Endothelial cell of umbilical vein (primary cell): Measurements from ENCODE around the gene ING1. TPM values are rescaled to one million over a fixed set of nuclear protein-coding genes. Genes with fewer than 3 reads are reported as not detected.

Source experiments
- BruUV-seq: library from RNA; stranded (reverse); fragments of 400-500 nt; replicated peaks from 2 replicates; lab custom pipeline; 2021; lab: Mats Ljungman, UMichigan
- CTCF ChIA-PET: fragments of 300-600, 350-600 bp; sonication (Branson Sonifier 250); formaldehyde crosslinking; loops from one replicate; lab custom pipeline; 2021; ENCODE audit warnings: antibody characterized with exemption, inconsistent platforms; lab: Charles Lee
- POLR2A ChIA-PET: fragments of 300-600, 350-600 bp; sonication (Branson Sonifier 250); formaldehyde crosslinking; loops from one replicate; lab custom pipeline; 2021; ENCODE audit warnings: antibody characterized with exemption, inconsistent platforms; lab: Charles Lee
- DNase-seq: peaks from one replicate; pipeline ENCODE4 v3.0.0-alpha.2; 2011; ENCODE audit warnings: low read depth, low spot score
- FAIRE-seq: peaks from 2 replicates; lab custom pipeline; 2011; peaks lifted over from hg19 to GRCh38; lab: Jason Lieb, UNC
- H2AFZ ChIP-seq: 2 replicates; pipeline ENCODE4 v1.6.0; 2012; ENCODE audit warnings: low read depth, low read length, control low read depth, inconsistent platforms
- H3K27ac ChIP-seq: 2 replicates; pipeline ENCODE4 v1.5.1; 2011; ENCODE audit warnings: low read depth, mild to moderate bottlenecking, control low read depth, low read length, moderate library complexity; ENCODE audit not compliant: insufficient read depth
- H3K27me3 ChIP-seq, 2 experiments: 2 replicates each; pipeline versions ENCODE4 v1.6.0 to v1.6.1; 2011; ENCODE audit warnings: low read length in 2 of 2, mixed read lengths in 1 of 2; ENCODE audit not compliant: control insufficient read depth in 2 of 2, insufficient read depth in 2 of 2
- H3K36me3 ChIP-seq, 2 experiments: 2 replicates in 1 of 2; 3 replicates in 1 of 2; pipeline ENCODE4 v1.5.1; 2011; ENCODE audit warnings: low read length in 2 of 2, mild to moderate bottlenecking in 1 of 2, moderate library complexity in 1 of 2; ENCODE audit not compliant: control insufficient read depth in 2 of 2, insufficient read depth in 2 of 2; ENCODE audit errors: extremely low read depth in 1 of 2
- H3K4me1 ChIP-seq: 3 replicates; pipeline ENCODE4 v1.5.1; 2011; ENCODE audit warnings: mild to moderate bottlenecking, low read length; ENCODE audit not compliant: control insufficient read depth, insufficient read depth; ENCODE audit errors: extremely low read depth
- H3K4me2 ChIP-seq: 2 replicates; pipeline ENCODE4 v1.6.1; 2011; ENCODE audit warnings: low read length, control low read depth, mixed read lengths; ENCODE audit not compliant: insufficient read depth
- H3K4me3 ChIP-seq, 3 experiments: fragments of 200-600 bp in 1 of 3; sonication (generic), shearing (Covaris generic) in 1 of 3; replicated peaks in 1 of 3; 2 replicates each; pipeline ENCODE4 v1.5.1; 2011 to 2016; ENCODE audit warnings: control low read depth in 3 of 3, low read length in 3 of 3, mild to moderate bottlenecking in 2 of 3, inconsistent platforms in 1 of 3, low read depth in 1 of 3, moderate library complexity in 1 of 3; ENCODE audit not compliant: insufficient read depth in 1 of 3
- H3K79me2 ChIP-seq: 2 replicates; pipeline ENCODE4 v1.6.0; 2012; ENCODE audit warnings: low read length, inconsistent platforms; ENCODE audit not compliant: control insufficient read depth, insufficient read depth
- H3K9ac ChIP-seq: replicated peaks from 2 replicates; pipeline ENCODE3; 2011; ENCODE audit warnings: low read length, control low read depth; ENCODE audit not compliant: insufficient read depth; ENCODE audit errors: extremely low read depth
- H3K9me1 ChIP-seq: replicated peaks from 3 replicates; pipeline ENCODE4 v1.6.0; 2011; ENCODE audit warnings: mild to moderate bottlenecking, low read length; ENCODE audit not compliant: control insufficient read depth, insufficient read depth; ENCODE audit errors: extremely low read depth
- H3K9me3 ChIP-seq: replicated peaks from 2 replicates; pipeline ENCODE4 v1.5.1; 2012; ENCODE audit warnings: low read length, inconsistent platforms; ENCODE audit not compliant: control insufficient read depth, insufficient read depth
- H4K20me1 ChIP-seq: replicated peaks from 2 replicates; pipeline ENCODE3; 2011; ENCODE audit warnings: mild to moderate bottlenecking, low read length; ENCODE audit not compliant: control insufficient read depth, insufficient read depth; ENCODE audit errors: extremely low read depth
- CTCF ChIP-seq, 2 donors: IDR thresholded peaks; 1 replicate in 1 of 2; 2 replicates in 1 of 2; pipeline ENCODE4 v1.5.1; 2011; ENCODE audit warnings: low read length in 2 of 2, mild to moderate bottlenecking in 2 of 2, moderate library complexity in 2 of 2, control low read depth in 1 of 2, inconsistent platforms in 1 of 2, low read depth in 1 of 2; ENCODE audit not compliant: insufficient read depth in 1 of 2; ENCODE audit errors: extremely low read depth in 1 of 2
- EZH2 ChIP-seq: IDR thresholded peaks from 2 replicates; pipeline ENCODE4 v1.6.1; 2012; ENCODE audit warnings: borderline replicate concordance, low read depth, mild to moderate bottlenecking, moderate library complexity, low read length, inconsistent platforms; ENCODE audit not compliant: severe bottlenecking
- FOS ChIP-seq: IDR thresholded peaks from 2 replicates; pipeline ENCODE4 v1.6.1; 2011; ENCODE audit warnings: mild to moderate bottlenecking, low read length, moderate library complexity, borderline replicate concordance; ENCODE audit not compliant: insufficient read depth
- GATA2 ChIP-seq: IDR thresholded peaks from 2 replicates; pipeline ENCODE4 v1.7.0; 2011; ENCODE audit warnings: low read depth, mild to moderate bottlenecking, moderate library complexity, mixed read lengths, low read length; ENCODE audit not compliant: insufficient read length, insufficient read depth
- JUN ChIP-seq: IDR thresholded peaks from 2 replicates; pipeline ENCODE4 v1.6.1; 2011; ENCODE audit warnings: borderline replicate concordance, low read depth; ENCODE audit not compliant: insufficient read length, insufficient read depth
- MAX ChIP-seq: IDR thresholded peaks from 2 replicates; pipeline ENCODE4 v1.6.1; 2011; ENCODE audit not compliant: insufficient read depth, insufficient read length
- MYC ChIP-seq: IDR thresholded peaks from one replicate; pipeline ENCODE4 v1.6.1; 2011; ENCODE audit warnings: mild to moderate bottlenecking, low read depth, low read length
- POLR2A ChIP-seq: IDR thresholded peaks from 2 replicates; pipeline ENCODE4 v1.6.1; 2012; ENCODE audit warnings: low read depth, mild to moderate bottlenecking, control low read depth, low read length
- POLR2AphosphoS5 ChIP-seq: IDR thresholded peaks from 2 replicates; pipeline ENCODE4 v1.6.1; 2012; ENCODE audit warnings: low read depth, mild to moderate bottlenecking, control low read depth, low read length, moderate library complexity; ENCODE audit not compliant: insufficient read depth
- dilution Hi-C: fragments of 300-500 bp; cut with MboI; formaldehyde crosslinking; loops from one replicate; pipeline ENCODE4 v1.15.0; 2019; ENCODE audit warnings: low sequenced_read_pairs; ENCODE audit not compliant: extremely low pct_ligation_motif_present
- intact Hi-C: fragments of 100-400 bp; cut with micrococcal nuclease; formaldehyde crosslinking; loops from one replicate; pipeline ENCODE4 v1.10.0; 2022
- polyA plus RNA-seq, 4 experiments: library from polyadenylated mRNA; depleted of rRNA in 3 of 4; stranded (reverse) in 3 of 4; unstranded in 1 of 4; fragments of >200 nt; gene quantifications; 2 replicates each; pipeline versions ENCODE4 v1.2.1 to v1.2.3, GENCODE V29; 2011 to 2012; ENCODE audit warnings: missing spikeins in 1 of 4
- total RNA-seq: library from RNA; stranded (reverse); gene quantifications from 2 replicates; pipeline ENCODE4 v1.2.3, GENCODE V29; 2021

Gene ING1
- total and polyA plus RNA-seq, 2 donors (not counting 3 experiments of a cell fraction or from before 2014, with no cell fraction given): 10.4 to 10.9 TPM

GRCh38 chr13:110666255-110666533, 47.3 kb upstream of the ING1 start:
- Histone ChIP-seq H3K79me2 (no peaks in the 10 kb centered on the region), H3K27ac (no peak overlapping the region), H3K27me3 (no peaks in the 10 kb centered on the region), H3K9me3 (no peaks in the 10 kb centered on the region), H3K9ac (no peak overlapping the region), H3K4me1 (no peaks in the 10 kb centered on the region), H3K4me2 (no peak overlapping the region), H3K36me3 (peaks cover 0 to 20% of the 10 kb centered on the region in 2 experiments), H3K9me1 (no peaks in the 10 kb centered on the region), H4K20me1 (no peaks in the 10 kb centered on the region), H3K4me3 (no peak overlapping the region), H2AFZ (no peak overlapping the region)
- POLR2A ChIA-PET: no interaction called here
- no TSS peak for BruUV-seq
- TF ChIP-seq CTCF (IDR thresholded peaks at IDR 0.05; ENCODE audit: extremely low read depth in 1 of 2, insufficient read depth in 1 of 2, low read depth in 1 of 2, low read length in 2 of 2) (no peak), GATA2 (no peak), POLR2AphosphoS5 (no peak), POLR2A (no peak), MYC (no peak), EZH2 (no peak), JUN (no peak), MAX (no peak), FOS (no peak)
- CTCF ChIA-PET: interaction anchor here (1.2 kb wide), 2 partner anchors 9 to 14 kb away, joined by 3 read pairs; no protein-coding TSS in a partner anchor
- DNase-seq (no peak), FAIRE-seq (no peak)
- dilution Hi-C loops: no loop called here
- intact Hi-C loops: no loop called here
